KG1 (cell line): Measurements from ENCODE around the gene NAB2.

Experiments used
- DNase-seq: peaks from one replicate; lab custom pipeline; 2025; lab: John Stamatoyannopoulos, UW

Gene NAB2

DNA sequence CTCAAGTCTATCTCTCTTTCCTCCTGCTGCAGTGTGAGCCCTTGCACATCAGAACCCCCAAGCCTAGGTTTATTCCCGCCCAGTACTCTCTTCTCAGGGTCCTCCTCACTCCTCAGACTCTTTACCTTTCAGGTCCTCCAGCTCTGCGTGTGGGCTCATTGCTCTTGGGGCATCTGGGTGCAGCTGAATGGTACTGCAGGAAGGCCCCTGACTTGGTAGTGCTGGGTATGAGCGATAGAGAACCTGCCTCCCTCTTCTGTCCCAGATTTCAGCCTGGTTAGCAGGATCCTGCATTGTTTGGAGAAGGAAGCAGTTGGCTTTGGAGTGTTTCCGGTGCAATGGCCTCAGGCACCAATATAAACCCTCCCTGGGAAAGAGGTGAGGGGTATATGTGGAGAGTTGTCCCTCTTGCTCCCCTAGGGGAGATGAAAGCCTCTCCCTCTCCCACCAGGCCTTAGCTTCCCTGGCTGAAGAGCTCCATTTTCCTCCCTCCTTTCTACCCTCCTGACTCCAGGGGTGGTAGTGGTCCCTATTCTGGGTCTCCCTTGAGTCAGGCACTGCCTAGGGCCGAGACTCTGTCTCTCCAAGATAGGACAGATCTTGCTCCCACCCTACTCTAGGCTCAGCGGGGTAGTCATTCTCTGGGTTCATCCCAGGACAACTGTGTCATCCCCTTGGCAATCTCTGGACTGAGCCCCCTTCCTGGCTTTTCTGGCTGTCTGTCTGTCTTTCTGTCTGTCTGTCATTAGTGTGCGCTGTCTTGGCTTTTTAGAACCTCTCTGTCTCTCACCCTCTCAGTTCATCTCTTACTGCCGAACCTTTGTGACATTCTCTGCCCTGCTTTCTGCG is 43.2 kb downstream of the NAB2 start:
- DNase-seq, result no peak

DNA sequence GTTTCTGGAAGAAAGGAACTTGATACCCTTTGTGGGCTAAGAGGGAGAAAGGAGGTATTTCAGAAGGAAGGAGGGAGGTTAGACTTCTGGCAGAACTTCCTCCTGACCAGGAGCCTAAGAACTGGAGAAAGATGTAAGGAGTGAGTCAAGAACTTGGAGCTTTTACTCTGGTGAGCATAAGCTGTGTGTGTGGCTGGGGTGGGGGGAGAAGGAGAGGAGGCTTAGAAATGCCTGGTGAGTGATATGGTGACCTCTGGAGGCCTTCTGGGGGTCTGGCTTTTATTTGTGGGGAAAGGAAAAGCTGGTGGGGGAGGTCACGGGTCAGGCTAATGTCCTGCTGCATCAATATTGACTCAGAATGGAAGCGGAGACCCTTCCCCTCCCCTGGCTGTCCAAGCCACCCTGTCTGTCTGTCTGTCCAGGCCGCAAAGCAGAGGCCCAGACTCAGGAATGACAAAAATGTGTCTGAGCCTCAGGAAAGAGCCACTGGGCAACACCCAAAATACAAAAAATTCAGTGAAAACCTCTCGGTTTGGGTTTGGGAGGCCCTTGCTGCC is 44.2 kb downstream of the NAB2 start:
- DNase-seq, result no peak

DNA sequence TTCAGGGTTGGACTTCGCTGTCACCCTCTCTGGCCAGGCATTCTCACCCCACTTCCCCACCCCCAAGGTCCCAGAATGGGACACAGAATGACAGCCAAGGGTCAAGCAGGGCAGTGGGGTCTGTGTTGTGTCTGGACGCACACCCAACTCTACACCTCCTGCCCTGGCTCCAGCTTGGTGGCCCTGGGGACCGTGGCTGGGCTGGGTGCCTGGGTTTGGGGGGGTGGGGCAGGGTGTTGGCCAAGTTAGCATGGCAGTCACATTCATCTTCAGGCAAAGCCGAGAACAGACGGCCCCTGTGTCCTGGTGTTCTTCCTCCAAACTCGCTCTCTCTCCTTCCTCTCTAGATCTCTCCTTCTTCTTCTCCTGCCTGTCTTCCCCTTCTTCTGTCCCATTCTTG is 45.0 kb downstream of the NAB2 start:
- no peak for DNase-seq

DNA sequence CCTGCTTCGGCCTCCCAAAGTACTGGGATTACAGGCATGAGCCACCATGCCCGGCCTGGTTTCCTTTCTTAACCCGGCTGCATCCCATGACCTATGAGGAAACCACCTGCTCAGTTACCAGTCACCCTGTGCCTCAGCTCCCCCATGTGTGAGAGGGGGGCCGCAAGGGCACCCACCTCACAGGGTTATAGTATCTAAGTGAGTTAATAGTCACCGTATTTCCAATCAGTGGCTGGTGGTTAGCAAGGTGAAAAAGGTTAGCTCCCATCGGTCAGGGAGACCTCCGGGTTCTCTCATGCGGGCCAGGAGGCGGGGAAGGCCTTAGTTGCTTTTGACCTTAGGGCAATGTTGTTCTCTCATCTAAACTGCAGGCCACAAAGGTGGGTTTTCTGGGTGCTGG is 46.0 kb downstream of the NAB2 start:
- DNase-seq, result no peak

DNA sequence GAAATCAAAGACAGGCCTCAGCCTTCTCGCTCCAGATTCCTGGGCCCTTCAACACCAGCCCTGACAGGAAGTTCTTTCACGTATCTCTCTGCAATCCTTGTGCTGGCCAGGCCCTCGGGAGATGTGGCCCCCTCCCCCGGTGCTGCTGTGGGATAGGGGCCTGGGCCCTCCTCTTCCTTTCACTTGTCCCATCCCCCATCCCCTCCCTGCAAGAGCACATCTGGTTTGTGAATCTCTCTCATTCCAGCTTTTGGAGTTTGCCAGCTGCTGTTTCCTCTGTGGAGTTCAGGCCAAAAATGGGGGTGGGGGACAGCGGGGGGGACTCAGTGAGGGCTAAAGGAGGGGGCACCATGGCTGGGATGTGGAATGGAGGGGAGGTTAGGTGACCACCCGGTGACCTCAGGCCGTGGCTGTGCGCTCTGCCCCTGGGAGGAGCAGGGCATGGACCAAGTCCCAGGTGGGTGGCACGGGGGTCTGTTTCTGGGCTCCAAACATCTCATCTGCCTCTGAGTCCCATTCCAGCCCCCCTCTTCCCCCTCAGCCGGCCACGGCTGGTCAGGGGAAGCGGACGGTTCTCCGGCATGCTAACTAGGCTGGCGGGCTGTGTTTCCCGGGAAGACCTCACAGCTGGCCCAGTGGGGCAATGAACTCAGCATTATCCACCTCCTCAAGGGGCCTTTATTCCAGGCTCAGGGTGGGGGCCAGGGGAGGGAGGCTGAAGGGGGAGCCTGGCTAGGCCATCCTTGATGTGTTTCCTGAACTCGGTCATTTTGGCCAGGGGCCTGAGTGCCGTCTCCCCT is 46.8 kb downstream of the NAB2 start:
- DNase-seq, result no peak

DNA sequence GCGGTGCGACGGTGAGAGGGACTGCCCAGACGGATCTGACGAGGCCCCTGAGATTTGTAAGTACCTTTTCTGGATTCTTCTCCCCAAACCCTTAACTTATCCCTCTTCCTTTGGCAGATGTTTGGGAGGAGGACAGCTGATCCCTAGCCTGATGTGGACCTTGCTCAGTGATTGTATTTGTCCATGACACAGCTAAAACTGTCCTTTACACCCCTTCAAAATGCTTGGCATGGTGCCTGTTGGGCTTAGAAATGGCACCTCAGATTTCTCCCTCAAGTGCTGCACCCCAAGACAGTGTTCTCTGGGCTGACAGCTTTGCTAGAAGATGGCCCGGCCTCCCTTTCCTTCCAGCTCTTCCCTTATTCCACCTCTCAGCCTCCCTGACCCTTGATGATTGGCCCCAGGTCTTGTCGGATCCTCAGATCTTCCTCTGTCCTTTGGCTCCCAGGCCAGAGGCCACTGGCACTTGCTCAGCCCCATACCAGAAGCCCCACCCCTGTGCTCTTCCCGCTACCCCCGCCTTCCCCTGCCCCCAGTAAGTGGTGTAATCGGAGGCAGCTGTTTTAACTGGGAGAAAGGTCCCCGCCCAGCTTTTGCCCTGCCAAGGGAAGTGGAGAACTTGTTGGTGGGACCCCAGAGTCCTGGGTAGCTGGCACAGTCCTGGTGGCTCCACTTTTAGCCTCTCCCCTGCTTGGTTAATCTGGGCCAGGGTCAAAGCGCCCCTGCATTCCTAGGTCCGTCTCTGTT is 49.8 kb downstream of the NAB2 start:
- no peak for DNase-seq

DNA sequence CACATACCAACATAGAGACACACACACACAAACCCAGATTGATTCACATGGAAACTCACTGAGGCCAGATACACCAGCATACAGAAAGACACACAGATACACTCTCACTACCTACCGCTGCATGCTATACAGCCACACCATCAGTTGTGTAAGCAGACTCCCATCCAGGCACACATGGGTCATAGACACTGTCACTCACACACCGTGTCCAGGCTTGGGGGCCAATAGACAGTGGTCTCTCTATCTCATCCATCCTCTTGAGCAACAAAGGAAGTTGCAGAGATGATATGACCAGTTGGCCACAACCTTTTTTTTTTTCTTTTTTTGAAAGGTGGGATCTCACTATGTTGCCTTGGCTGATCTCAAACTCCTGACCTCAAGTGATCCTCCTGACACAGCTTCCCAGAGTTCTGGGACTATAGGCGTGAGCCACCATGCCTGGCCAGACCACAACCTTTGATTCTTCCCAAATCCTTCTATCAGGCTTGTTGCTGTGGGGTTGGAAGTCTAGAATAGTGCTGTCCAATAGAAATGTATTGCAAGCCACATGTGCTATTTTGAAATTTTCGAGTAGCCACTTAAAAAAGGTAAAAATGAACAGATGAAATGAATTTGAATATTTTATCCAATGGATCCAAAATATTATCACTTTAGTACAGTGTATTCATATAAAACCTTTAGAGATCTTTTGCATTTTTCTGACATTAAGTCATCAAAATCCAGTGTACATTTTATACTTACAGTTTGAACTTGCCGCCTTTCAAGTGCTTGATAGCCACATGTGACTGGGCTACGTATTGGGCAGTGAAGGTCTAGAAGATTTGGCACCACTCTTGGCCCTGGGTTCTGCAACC is 51.1 kb downstream of the NAB2 start:
- DNase-seq, result no peak

DNA sequence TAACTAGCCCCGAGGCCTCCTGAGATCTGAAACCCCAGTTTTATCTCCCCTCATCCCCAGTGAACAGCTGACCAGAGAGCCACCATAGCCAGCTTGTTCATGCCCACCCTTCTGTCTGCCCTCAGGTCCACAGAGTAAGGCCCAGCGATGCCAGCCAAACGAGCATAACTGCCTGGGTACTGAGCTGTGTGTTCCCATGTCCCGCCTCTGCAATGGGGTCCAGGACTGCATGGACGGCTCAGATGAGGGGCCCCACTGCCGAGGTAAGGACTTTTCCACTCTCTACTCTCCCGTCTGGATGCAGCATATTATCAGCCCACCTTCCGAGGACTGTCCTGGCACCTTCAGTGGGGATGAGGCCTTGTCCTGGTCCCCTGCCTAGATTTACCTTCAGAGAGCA is 52.3 kb downstream of the NAB2 start:
- DNase-seq, result no peak

DNA sequence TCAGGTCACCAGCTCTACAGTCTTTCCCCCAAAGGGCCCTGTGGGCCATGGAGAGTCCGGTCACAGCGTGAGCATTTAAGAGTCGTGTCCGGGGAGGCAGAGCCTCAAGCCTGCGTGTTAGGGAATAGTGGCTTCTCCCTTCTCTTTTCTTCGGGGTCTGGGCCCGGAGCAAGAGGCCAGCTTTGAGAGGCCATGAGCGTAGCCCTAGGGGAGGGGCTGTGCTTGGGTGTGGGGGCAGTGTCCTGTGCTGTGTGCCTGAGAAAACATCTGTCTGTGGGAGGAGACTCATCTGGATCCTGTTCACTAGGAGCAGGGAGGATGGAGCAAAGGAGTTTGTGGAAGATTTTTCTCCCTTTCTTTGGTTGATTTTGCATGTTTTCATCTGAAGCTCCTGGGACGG is 53.2 kb downstream of the NAB2 start:
- no peak for DNase-seq

DNA sequence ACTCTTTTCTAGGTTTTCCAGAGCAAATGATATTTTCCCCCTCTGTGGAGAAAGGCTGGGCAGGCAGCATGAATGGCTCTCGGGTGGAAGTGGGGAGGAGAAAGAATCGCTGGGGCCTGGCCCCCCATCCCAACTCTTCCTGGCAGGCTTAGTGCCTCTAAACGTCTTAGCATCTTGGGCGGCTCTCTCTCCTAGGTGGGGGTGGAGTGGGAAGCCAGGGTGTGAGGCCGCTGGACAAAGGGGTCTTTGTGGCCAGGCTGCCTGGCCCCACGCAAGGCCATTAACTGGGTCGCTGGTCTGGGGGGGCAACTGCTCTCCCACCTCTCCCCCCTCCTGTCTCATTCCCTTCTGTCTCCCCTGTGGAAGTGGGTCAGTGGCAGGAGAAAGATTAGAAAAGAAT is 53.8 kb downstream of the NAB2 start:
- no peak for DNase-seq

DNA sequence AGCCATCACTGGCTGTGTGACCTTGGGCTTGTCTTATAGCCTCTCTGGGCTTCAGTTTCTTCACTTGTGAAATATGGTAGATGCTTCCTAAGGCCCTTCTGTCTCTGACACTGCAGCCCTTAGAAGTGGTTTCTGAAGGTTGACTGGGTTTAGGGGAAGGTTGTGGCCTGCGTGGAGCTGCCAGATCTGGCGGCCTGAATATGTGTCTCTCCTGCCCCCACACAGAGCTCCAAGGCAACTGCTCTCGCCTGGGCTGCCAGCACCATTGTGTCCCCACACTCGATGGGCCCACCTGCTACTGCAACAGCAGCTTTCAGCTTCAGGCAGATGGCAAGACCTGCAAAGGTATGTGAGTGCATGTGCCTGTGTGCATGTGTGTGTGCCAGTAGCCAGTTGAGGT is 54.5 kb downstream of the NAB2 start:
- no peak for DNase-seq
